ENCODE results near the gene TRIM3.

Gene TRIM3

DNA sequence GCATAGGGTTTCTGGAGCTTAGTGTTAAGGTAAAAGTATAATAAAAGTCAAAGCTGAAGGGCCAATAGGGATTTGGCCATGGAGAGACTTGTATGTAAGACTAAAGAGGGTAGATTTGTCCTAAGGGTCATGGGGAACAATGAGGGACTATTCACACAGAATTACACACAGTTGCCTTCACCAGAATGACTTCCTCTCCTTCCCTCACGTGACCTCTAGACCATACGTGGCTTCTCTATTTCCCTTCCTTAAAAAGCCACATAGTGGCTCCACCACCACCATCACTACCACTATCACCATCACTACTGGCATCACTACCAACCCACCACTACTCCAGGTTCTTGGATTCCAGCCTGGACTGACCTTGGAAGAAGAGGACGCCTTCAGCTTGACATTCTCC lies 35.7 kb downstream of the TRIM3 start:
- DNase-seq (ENCODE audit: low read depth), result no peak

GRCh38 chr11:6437423-6437822 lies 36.3 kb downstream of the TRIM3 start:
- DNase-seq (ENCODE audit: low read depth), result no peak

DNA sequence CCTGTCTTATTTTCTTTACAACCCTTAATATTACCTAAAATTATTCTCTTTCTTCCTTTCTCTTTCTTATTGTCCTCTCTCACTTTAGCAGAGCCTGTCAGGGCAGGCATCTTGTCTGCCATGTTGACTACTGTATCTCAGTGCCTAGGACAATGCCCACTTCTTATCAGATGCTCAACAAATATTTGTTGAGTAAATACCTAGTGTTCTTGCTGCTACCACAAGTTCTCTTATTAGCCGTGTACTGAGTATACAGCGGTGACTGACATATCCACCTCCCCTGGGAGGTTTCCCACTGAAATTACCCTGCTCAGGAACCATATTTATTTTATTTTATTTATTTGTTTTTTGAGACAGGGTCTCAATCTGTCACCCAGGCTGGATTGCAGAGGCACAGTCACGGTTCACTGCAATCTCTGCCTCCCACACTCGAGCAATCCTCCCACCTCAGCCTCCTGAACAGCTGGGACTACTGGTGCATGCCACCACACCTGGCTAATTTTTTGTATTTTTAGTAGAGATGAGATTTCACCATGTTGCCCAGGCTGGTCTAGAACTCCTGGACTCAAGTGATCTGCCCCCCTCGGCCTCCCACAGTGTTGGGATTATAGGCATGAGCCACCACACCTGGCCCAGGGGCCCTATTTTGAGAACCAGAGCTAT lies 39.6 kb downstream of the TRIM3 start:
- DNase-seq (ENCODE audit: low read depth), result no peak

DNA sequence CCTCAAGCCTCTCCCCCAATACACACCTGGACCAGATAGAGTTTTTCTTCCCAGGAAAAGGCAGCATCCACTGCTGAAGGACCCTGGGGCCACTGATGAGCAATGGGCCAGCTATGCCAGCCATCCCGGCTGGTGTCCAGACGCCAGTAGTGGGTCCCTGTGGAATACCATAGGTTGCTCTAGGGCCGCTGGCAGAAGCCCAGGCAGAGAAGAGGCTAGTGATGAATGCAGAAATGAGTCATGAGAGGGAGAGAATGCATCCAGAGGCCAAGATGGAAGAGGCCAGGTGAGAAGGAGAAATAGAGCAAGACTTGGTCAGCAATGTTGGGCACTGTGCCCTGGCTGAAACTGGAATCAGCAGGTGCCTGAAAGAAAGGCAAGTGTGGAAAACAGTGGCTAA lies 41.9 kb downstream of the TRIM3 start:
- DNase-seq (ENCODE audit: low read depth), result peak; percentile 27

DNA sequence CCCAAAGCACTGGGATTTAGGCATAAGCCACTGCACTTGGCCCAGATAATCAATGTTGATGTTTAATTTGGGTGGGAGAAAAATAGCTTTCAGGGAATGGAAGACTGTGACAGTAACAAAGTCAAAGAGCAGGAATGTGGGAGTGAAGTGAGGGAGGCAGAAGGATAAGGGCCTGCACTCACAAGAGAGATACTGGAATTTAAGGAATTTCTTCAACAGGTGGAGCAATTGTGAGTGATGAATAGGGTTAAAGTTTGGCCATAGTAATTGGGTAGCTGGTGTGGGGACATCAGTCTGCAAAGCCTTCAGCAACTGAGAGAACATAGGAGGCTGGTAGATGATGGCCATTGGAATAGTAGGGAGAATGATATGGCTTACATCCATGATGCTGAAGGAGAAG lies 46.2 kb downstream of the TRIM3 start:
- no peak for DNase-seq (ENCODE audit: low read depth)

DNA sequence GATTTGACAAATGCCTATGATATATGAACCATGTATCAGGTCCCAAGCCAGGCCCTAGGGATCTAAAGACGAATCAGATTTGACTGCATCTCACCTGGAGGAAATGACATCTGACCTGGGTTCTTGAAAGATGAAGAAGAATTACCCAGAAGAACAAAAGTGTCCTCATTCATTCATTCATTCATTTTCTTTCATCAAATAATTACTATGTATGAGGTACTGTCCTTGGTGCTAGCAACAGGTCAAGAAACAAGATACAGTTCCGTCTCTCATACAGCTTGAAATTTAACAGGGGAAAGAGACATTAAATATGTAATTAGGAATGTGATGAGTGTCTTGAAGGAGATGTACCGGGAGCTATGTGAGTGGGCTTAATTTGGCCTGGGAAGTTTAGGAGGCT lies 53.1 kb downstream of the TRIM3 start:
- DNase-seq (ENCODE audit: low read depth), result no peak

- peak; percentile 33 for DNase-seq (ENCODE audit: low read depth)
These were observed 54.6 kb downstream of the TRIM3 start, which contains the start of gene APBB1 for GRCh38 chr11:6419009-6419631. APBB1 (minus strand) TSS chr11:6419094; CDS start chr11:6411347, 7,747 bp downstream.

GRCh38 chr11:6418557-6419008 lies 55.2 kb downstream of the TRIM3 start:
- no peak for DNase-seq (ENCODE audit: low read depth)

DNA sequence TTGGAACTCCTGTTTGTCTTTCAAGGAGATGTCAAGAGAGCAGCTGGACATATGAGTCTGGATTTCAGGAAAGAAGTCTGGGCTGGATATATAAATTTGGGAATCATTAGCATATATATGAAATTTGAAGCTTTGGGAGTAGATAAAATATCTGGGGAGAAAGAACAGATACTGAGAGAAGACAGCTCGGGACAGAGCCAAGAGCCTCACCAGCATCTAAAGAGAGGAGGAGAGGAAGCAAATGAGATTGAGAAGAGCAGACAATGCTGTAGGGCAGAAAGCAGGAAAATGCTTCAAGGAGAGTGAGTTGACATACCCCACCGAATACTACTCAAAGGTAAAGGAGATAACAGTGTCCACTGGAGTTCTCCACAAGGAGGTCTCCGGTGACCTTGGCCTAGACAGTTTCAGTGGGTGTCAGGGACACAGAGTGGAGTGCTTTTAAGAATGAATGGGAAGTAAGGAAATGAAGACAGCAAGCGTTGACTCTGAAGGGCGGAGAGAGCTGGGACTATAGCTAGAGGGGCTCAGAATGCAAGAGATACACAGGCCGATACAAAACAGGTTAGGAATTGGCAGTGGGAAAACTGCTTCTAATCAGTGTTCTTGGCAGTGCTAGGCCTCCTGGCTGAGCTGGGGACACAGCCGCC lies 55.7 kb downstream of the TRIM3 start:
- no peak for DNase-seq (ENCODE audit: low read depth)

GRCh38 chr11:6415797-6416196 lies 57.9 kb downstream of the TRIM3 start:
- no peak for DNase-seq (ENCODE audit: low read depth)

GRCh38 chr11:6414874-6415328 lies 58.8 kb downstream of the TRIM3 start:
- DNase-seq (ENCODE audit: low read depth), result no peak

- DNase-seq (ENCODE audit: low read depth), result no peak
These were observed 59.9 kb downstream of the TRIM3 start for GRCh38 chr11:6413791-6414201.

DNA sequence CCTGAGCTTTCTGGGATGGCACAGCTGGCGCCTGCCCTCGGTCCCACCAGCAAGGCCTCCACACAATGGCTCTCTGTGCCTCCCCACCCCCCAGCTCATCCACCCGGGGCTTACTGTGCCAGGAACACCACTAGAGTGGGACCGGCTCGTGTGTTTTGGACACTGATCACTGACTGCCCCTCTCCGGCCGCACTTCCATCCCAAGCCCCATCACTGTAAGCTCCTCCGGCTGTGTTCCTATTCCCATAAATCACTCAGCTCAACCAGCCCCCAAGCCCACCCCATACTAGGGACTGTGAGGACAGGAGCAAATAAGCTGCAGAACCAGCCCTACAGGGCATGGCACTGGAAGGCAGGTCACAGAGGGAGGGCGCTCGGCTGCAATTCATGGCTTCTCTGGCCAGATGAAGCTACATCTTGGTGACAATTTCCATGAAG lies 62.1 kb downstream of the TRIM3 start:
- DNase-seq (ENCODE audit: low read depth), result no peak

DNA sequence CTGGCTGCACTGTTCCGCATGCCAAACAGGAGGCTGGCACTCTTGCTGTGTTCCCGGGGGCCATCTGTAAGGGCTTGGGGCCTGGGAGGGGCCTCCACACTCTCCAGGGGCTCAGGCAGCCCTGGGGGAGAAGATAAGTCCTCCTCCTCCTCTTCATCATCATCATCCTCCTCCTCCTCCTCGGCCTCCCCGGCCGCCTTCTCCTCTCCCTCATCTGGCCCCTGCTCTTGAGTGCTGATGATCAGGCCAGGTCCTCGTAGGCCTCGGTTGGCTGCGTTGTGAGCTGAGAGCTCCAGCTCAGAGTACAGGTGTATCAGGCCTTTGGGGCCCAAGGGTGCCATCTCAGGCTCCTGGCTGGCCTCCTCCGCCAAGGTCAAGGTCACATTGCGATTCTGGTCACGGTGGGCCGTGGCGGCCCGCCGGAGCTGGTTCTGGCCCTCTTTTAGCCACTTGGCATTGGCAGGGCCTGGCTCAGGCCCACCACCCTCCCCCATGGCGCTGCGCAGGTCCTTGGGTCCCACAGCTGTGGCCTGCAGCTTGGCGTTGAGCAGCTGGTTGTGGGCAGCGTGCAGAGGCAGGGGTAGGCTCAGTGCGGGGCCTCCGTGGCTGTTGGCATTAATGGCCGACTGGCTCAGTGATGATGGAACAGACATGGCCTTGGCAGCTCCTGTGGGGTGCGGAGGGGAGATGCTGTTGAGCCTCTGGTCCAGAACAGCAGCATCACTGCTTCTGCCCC lies 62.9 kb downstream of the TRIM3 start:
- DNase-seq (ENCODE audit: low read depth), result no peak

- no peak for DNase-seq (ENCODE audit: low read depth)
These were observed 67.4 kb downstream of the TRIM3 start for GRCh38 chr11:6406370-6406769.

DNA sequence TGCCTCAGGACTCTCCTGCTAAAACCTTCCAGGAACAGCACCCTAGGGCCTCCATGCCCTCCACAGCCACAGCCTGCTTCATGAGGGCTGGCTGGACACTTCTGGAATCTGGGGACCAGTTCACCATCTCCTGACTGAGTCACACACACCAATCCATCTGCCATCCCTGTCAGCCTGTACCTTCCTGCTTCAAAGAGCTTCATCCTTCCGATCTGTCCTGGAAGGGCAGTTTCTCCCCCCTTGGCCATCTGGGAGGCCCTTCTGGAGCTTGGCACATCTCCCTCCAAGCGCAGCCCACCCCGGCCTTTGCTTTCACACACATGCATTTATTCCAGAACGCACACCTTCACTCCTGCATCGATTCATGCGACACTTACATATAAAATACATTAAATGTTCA lies 67.9 kb downstream of the TRIM3 start:
- no peak for DNase-seq (ENCODE audit: low read depth)

- no peak for DNase-seq (ENCODE audit: low read depth)
These were observed 68.6 kb downstream of the TRIM3 start for GRCh38 chr11:6405052-6405667.

DNA sequence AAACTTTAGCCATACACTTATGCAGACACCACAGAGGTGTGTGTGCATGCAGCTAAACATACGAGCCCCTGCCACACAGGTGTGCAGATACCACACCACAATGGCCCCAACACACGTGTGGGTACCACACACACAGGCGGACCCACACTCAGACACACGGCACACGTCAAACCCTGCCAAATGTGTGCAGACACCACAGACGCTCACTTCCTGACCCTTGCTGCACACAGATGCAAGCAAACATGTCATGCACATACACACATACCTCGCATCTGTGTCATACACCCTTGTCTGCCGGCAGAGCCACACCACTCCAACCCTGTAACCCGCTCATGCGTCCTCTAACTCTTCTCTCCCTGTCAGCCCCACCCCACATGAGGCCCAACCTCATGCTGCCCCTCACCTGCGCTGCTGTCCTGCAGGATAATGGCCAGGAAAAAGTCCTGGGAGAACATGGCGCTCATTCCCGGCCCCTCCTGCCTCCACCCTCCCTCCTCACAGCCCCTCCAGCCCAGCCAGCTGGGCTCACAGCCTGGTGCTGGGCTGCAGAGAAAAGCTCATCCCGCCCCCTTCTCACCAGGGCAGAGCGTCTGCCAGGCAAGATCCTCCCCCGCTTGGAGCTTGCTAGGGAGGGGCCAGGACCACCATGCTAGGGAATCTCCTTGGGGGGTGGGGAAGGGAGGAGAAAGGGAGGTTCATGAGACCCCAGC lies 69.2 kb downstream of the TRIM3 start:
- DNase-seq (ENCODE audit: low read depth), result no peak

GRCh38 chr11:6403539-6403938 lies 70.2 kb downstream of the TRIM3 start:
- no peak for DNase-seq (ENCODE audit: low read depth)

- no peak for DNase-seq (ENCODE audit: low read depth)
These were observed 71.2 kb downstream of the TRIM3 start for GRCh38 chr11:6402561-6402981.

- no peak for DNase-seq (ENCODE audit: low read depth)
These were observed 71.7 kb downstream of the TRIM3 start for GRCh38 chr11:6402061-6402470.
